Measurements from ENCODE around the gene DSG2. TPM values are rescaled to one million over a fixed set of nuclear protein-coding genes. Genes with fewer than 3 reads are reported as not detected.

DSG2 gene
- total RNA-seq, 1 experiment from 2014 or later = 12.1 TPM

DNA sequence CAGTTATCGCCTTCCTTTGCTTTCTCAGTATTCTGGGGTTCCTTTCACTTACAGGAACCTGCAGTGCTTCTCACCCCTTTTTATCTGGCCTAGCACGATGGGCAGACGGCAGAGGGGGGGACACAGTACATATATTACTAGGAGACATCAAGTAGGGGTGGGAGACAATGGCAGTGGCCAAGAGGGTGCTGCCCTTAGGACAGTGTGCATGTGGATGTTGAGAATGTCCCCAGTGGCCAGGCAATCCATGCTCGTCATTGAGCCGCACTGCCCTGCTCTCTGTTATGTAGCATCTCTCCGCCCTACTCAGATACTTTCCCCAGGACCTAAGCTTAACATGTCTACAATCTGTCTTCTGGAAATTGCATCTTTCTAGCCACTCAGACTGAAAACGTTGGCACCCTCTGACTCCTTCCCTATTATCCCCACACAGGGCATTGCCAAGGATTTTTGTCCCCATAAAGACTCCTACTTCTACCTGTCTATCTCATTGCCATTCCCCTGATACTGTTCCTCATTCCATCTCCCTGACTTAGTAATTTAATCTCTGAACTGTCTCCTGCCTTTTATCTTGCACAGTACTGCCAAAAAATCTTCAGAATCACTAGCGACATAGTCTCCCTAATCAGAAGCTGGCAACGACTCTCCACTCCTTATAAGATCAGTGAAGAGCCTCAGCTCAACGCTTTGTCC, 6.6 kb downstream of the DSG2 start:
- ChIA-PET POLR2A (no interaction called here), CTCF (interaction anchor here (0.7 kb wide), 1 partner anchor 504 kb away, joined by 5 read pairs; no protein-coding TSS in a partner anchor)

DNA sequence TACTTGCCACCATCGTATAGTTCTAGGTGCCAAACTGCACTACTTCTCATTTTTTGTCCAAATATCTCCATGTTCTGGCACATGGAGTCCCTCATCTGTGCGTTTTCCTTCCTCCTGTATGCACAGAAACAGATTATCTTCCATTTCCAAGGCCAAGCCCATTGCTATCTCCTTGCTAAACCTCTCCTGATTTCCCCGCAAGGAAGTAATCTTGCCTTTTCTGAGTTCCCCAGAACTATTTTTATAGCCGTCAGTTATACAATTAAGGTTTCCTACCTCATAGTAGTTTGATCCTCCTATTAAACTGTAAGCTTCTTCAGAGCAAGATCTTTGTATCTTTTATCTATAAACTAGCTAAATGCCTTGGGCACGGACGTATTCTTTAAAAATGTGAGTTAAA, 7.2 kb downstream of the DSG2 start:
- H3K9me3 ChIP-seq (ENCODE audit: control insufficient read depth, insufficient read depth, low read depth, low read length) = no peaks in the 10 kb centered on the region
- no peak overlapping the region for H3K4me3 ChIP-seq (ENCODE audit: low read depth in 2 of 2, low read length in 2 of 2)
- intact Hi-C loops (cut with micrococcal nuclease; ENCODE audit: unreplicated experiment) = loop anchor here (10.0 kb wide), 1 partner anchor 80 kb away; no protein-coding TSS in a partner anchor
- POLR2A ChIA-PET = no interaction called here
- no peaks in the 10 kb centered on the region for H3K36me3 ChIP-seq (ENCODE audit: control insufficient read depth, insufficient read depth, low read length)
- ATAC-seq (no peak), DNase-seq (ENCODE audit: low read depth, low spot score) (no peak)
- H3K27me3 ChIP-seq (ENCODE audit: control insufficient read depth, insufficient read depth, low read length) = no peaks in the 10 kb centered on the region
- in situ Hi-C loops (cut with HindIII; ENCODE audit: low pct_unique_long_range_greater_than_20kb, low sequenced_read_pairs) = no loop called here
- no TSS peak for BruUV-seq (replicated peaks)
- TF ChIP-seq TCF7L2 (IDR thresholded peaks at IDR 0.05; ENCODE audit: low read depth, low read length) (no peak), SIN3A (IDR thresholded peaks at IDR 0.05; ENCODE audit: borderline replicate concordance, insufficient read depth, low read depth, low read length) (no peak), POLR2AphosphoS5 (IDR thresholded peaks at IDR 0.05; ENCODE audit: low read depth, low read length) (no peak)
- TF ChIP-seq, protein P1, sequence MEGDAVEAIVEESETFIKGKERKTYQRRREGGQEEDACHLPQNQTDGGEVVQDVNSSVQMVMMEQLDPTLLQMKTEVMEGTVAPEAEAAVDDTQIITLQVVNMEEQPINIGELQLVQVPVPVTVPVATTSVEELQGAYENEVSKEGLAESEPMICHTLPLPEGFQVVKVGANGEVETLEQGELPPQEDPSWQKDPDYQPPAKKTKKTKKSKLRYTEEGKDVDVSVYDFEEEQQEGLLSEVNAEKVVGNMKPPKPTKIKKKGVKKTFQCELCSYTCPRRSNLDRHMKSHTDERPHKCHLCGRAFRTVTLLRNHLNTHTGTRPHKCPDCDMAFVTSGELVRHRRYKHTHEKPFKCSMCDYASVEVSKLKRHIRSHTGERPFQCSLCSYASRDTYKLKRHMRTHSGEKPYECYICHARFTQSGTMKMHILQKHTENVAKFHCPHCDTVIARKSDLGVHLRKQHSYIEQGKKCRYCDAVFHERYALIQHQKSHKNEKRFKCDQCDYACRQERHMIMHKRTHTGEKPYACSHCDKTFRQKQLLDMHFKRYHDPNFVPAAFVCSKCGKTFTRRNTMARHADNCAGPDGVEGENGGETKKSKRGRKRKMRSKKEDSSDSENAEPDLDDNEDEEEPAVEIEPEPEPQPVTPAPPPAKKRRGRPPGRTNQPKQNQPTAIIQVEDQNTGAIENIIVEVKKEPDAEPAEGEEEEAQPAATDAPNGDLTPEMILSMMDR (IDR thresholded peaks at IDR 0.05) = no peak
- TF ChIP-seq, protein P2, sequence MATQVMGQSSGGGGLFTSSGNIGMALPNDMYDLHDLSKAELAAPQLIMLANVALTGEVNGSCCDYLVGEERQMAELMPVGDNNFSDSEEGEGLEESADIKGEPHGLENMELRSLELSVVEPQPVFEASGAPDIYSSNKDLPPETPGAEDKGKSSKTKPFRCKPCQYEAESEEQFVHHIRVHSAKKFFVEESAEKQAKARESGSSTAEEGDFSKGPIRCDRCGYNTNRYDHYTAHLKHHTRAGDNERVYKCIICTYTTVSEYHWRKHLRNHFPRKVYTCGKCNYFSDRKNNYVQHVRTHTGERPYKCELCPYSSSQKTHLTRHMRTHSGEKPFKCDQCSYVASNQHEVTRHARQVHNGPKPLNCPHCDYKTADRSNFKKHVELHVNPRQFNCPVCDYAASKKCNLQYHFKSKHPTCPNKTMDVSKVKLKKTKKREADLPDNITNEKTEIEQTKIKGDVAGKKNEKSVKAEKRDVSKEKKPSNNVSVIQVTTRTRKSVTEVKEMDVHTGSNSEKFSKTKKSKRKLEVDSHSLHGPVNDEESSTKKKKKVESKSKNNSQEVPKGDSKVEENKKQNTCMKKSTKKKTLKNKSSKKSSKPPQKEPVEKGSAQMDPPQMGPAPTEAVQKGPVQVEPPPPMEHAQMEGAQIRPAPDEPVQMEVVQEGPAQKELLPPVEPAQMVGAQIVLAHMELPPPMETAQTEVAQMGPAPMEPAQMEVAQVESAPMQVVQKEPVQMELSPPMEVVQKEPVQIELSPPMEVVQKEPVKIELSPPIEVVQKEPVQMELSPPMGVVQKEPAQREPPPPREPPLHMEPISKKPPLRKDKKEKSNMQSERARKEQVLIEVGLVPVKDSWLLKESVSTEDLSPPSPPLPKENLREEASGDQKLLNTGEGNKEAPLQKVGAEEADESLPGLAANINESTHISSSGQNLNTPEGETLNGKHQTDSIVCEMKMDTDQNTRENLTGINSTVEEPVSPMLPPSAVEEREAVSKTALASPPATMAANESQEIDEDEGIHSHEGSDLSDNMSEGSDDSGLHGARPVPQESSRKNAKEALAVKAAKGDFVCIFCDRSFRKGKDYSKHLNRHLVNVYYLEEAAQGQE (IDR thresholded peaks at IDR 0.05; ENCODE audit: insufficient read depth in 1 of 2, low read depth in 2 of 2, low read length in 1 of 2) = no peak
- H3K27ac ChIP-seq (ENCODE audit: low read length) = no peak overlapping the region
- CTCF ChIA-PET = interaction anchor here (0.7 kb wide), 1 partner anchor 504 kb away, joined by 5 read pairs; no protein-coding TSS in a partner anchor
- H3K4me1 ChIP-seq (ENCODE audit: control insufficient read depth, insufficient read depth, low read length) = no peaks in the 10 kb centered on the region

More for the DNA sequence above, 6.6 kb downstream of the DSG2 start:
- Histone ChIP-seq H3K4me3 (ENCODE audit: low read depth in 2 of 2, low read length in 2 of 2) (no peak overlapping the region), H3K9me3 (ENCODE audit: control insufficient read depth, insufficient read depth, low read depth, low read length) (no peaks in the 10 kb centered on the region), H3K36me3 (ENCODE audit: control insufficient read depth, insufficient read depth, low read length) (no peaks in the 10 kb centered on the region), H3K4me1 (ENCODE audit: control insufficient read depth, insufficient read depth, low read length) (no peaks in the 10 kb centered on the region), H3K27ac (ENCODE audit: low read length) (no peak overlapping the region), H3K27me3 (ENCODE audit: control insufficient read depth, insufficient read depth, low read length) (no peaks in the 10 kb centered on the region)
- in situ Hi-C loops (cut with HindIII; ENCODE audit: low pct_unique_long_range_greater_than_20kb, low sequenced_read_pairs) = no loop called here
- no TSS peak for BruUV-seq (replicated peaks)
- no peak for DNase-seq (ENCODE audit: low read depth, low spot score)
- no peak for ATAC-seq
- no peak for TF ChIP-seq POLR2AphosphoS5 (IDR thresholded peaks at IDR 0.05; ENCODE audit: low read depth, low read length)
- TF ChIP-seq, protein P2 (IDR thresholded peaks at IDR 0.05; ENCODE audit: insufficient read depth in 1 of 2, low read depth in 2 of 2, low read length in 1 of 2) = no peak
- TF ChIP-seq, protein P1 (IDR thresholded peaks at IDR 0.05) = no peak
- no peak for TF ChIP-seq TCF7L2 (IDR thresholded peaks at IDR 0.05; ENCODE audit: low read depth, low read length)
- no peak for TF ChIP-seq SIN3A (IDR thresholded peaks at IDR 0.05; ENCODE audit: borderline replicate concordance, insufficient read depth, low read depth, low read length)
- intact Hi-C loops (cut with micrococcal nuclease; ENCODE audit: unreplicated experiment) = loop anchor here (10.0 kb wide), 1 partner anchor 80 kb away; no protein-coding TSS in a partner anchor

All from Panc1 (cell line).